Fibroblast of lung (primary cell): ENCODE measurements around the gene FMNL2.

Experiments used
- EZH2 ChIP-seq: IDR thresholded peaks from 2 replicates; pipeline ENCODE4 v1.5.1; 2012; ENCODE audit warnings: low read length, control low read depth, mild to moderate bottlenecking; ENCODE audit errors: missing control alignments
- TF ChIP-seq, protein P1 (sequence below), 2 donors: IDR thresholded peaks in 1 of 2; conservative IDR thresholded peaks in 1 of 2; 1 replicate in 1 of 2; 2 replicates in 1 of 2; pipeline ENCODE4 v1.5.1; 2011 to 2012; ENCODE audit warnings: low read length in 2 of 2, control low read depth in 1 of 2, inconsistent platforms in 1 of 2, low read depth in 1 of 2, mild to moderate bottlenecking in 1 of 2

DNA sequence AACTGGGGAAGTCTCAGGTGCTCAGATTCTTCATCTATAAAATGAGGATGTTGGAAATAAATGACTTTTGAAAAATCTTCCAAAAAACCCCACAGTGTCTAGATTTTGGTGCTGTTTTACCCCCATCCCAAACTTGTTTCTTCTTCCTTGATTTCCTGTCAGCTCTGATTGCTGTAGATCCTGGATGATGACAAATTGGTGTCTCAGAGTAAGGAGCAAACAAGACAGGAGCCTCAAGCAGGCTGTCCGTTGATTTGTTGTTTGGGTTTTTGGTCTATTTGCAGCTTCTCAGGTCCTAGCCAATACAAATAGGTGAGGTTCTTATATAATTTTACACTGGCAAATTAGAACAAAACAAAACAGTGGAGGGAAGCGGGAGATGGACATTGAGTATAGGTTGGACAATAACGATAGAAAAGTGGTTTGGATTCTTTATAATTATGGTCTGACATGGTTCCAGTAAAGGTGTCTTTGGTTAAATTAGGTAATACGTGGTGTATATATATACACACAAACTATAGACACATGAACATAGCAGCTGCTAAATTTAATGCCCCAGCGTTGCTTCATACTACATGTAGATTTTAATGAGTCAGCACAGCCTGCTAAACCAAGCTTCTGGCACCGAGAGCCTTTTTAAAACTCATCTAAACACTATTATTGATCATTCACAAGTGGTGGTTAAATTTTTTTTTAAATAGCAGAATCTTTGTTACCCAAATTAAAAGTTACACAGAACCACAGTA is 142.5 kb downstream of the FMNL2 start:
- TF ChIP-seq, protein P1, sequence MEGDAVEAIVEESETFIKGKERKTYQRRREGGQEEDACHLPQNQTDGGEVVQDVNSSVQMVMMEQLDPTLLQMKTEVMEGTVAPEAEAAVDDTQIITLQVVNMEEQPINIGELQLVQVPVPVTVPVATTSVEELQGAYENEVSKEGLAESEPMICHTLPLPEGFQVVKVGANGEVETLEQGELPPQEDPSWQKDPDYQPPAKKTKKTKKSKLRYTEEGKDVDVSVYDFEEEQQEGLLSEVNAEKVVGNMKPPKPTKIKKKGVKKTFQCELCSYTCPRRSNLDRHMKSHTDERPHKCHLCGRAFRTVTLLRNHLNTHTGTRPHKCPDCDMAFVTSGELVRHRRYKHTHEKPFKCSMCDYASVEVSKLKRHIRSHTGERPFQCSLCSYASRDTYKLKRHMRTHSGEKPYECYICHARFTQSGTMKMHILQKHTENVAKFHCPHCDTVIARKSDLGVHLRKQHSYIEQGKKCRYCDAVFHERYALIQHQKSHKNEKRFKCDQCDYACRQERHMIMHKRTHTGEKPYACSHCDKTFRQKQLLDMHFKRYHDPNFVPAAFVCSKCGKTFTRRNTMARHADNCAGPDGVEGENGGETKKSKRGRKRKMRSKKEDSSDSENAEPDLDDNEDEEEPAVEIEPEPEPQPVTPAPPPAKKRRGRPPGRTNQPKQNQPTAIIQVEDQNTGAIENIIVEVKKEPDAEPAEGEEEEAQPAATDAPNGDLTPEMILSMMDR (conservative IDR thresholded peaks at IDR 0.05 in 1 of 2, IDR thresholded peaks at IDR 0.05 in 1 of 2; ENCODE audit: low read depth in 1 of 2, low read length in 2 of 2), result no peak
- no peak for TF ChIP-seq EZH2
